HepG2 (cell line): ENCODE results near the gene RASA3.

Source experiments
- CAMTA2 ChIP-seq: sonication (generic); formaldehyde crosslinking; IDR thresholded peaks from 2 replicates; pipeline ENCODE4 v1.4.0; 2020; ENCODE audit warnings: mild to moderate bottlenecking, missing genetic modification reagents, borderline replicate concordance
- EP300 ChIP-seq, 3 experiments: sonication (generic) in 1 of 3; formaldehyde crosslinking in 1 of 3; IDR thresholded peaks; 2 replicates each; pipeline versions ENCODE4 v1.5.1 to v1.6.1; 2011 to 2020; ENCODE audit warnings: low read depth in 2 of 3, low read length in 2 of 3, borderline replicate concordance in 1 of 3, improper control_type of control experiment in 1 of 3, mild to moderate bottlenecking in 1 of 3, missing genetic modification reagents in 1 of 3, moderate library complexity in 1 of 3
- FIP1L1 ChIP-seq: fragments of 200-400 bp; formaldehyde crosslinking; IDR thresholded peaks from 2 replicates; pipeline ENCODE4 v1.6.1; 2018; ENCODE audit warnings: low read depth, mild to moderate bottlenecking, low read length, moderate library complexity, borderline replicate concordance; ENCODE audit not compliant: insufficient read depth
- NR2F6 ChIP-seq, 2 experiments: IDR thresholded peaks; 2 replicates each; pipeline ENCODE4 v1.6.1; 2016; ENCODE audit warnings: antibody characterized with exemption in 1 of 2, mild to moderate bottlenecking in 1 of 2
- POLR2A ChIP-seq, 2 experiments: IDR thresholded peaks; 2 replicates each; pipeline ENCODE4 v1.6.1; 2011; ENCODE audit warnings: low read depth in 2 of 2, low read length in 2 of 2, mild to moderate bottlenecking in 1 of 2, moderate library complexity in 1 of 2; ENCODE audit not compliant: insufficient read depth in 1 of 2
- PRPF4 ChIP-seq: fragments of 200-400 bp; formaldehyde crosslinking; IDR thresholded peaks from 2 replicates; pipeline ENCODE4 v1.6.1; 2016; ENCODE audit warnings: low read length, low read depth; ENCODE audit not compliant: poor library complexity, severe bottlenecking
- SNRNP70 ChIP-seq: fragments of 200-400 bp; formaldehyde crosslinking; IDR thresholded peaks from 2 replicates; pipeline ENCODE4 v1.6.1; 2017; ENCODE audit warnings: mild to moderate bottlenecking, low read depth, low read length, moderate library complexity
- TBX3 ChIP-seq: fragments of 450-650 bp; IDR thresholded peaks from 2 replicates; pipeline ENCODE4 v1.6.1; 2017; ENCODE audit warnings: antibody characterized with exemption, mild to moderate bottlenecking, inconsistent platforms, borderline replicate concordance
- ZNF501 ChIP-seq: sonication (generic); formaldehyde crosslinking; IDR thresholded peaks from 2 replicates; pipeline ENCODE4 v1.5.1; 2020; ENCODE audit warnings: mild to moderate bottlenecking, moderate library complexity, missing genetic modification reagents
- ZNF775 ChIP-seq: sonication (generic); formaldehyde crosslinking; IDR thresholded peaks from 2 replicates; pipeline ENCODE4 v1.4.0; 2020; ENCODE audit warnings: missing genetic modification reagents, mild to moderate bottlenecking, moderate library complexity, borderline replicate concordance

DNA sequence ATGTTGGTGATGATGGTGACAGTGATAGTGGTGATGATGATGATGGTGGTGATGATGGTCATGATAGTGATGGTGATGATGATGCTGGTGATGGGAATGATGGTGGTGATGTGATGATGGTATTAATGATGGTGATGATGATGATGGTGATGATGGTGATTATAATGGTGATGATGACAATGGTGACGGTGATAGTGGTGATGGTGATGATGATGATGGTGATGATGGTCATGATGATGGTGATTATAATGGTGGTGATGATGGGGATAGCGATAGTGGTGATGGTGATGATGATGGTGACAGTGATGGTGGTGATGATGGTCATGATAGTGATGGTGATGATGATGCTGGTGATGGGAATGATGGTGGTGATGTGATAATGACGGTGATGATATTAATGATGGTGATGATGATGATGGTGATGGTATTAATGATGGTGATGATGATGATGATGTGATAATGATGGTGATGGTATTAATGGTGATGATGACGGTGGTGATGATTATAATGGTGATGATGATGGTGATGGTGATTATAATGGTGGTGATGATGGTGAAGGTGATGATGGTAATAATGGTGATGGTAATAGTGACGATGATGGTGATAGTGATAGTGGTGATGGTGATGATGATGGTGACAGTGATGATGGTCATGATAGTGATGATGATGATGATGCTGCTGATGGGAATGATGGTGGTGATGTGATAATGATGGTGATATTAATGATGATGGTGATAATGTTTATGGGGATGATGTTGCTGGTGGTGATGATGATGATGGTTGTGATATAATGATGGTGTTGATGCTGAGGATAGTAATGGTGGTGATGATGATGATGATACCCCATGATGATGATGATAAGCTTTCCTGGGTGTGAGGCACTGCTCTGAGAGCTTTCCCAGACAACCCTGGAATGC lies 166.2 kb downstream of the RASA3 start:
- TF ChIP-seq EP300 (IDR thresholded peaks at IDR 0.05; ENCODE audit: low read depth in 2 of 2, low read length in 2 of 2) = no peak
- no peak for TF ChIP-seq EP300 (CRISPR knock-in tag; IDR thresholded peaks at IDR 0.05; ENCODE audit: borderline replicate concordance)
- TF ChIP-seq ZNF501 (CRISPR knock-in tag) = no peak
- no peak for TF ChIP-seq NR2F6 (IDR thresholded peaks at IDR 0.05)
- no peak for TF ChIP-seq NR2F6 (CRISPR knock-in tag; IDR thresholded peaks at IDR 0.05)
- TF ChIP-seq TBX3 = no peak
- no peak for TF ChIP-seq FIP1L1
- TF ChIP-seq ZNF775 = no peak
- no peak for TF ChIP-seq SNRNP70
- TF ChIP-seq POLR2A (IDR thresholded peaks at IDR 0.05; ENCODE audit: insufficient read depth in 1 of 2, low read depth in 2 of 2, low read length in 2 of 2) = no peak
- no peak for TF ChIP-seq CAMTA2 (CRISPR knock-in tag)
- no peak for TF ChIP-seq PRPF4
